ENCODE data around the gene KCNMA1.

DNA sequence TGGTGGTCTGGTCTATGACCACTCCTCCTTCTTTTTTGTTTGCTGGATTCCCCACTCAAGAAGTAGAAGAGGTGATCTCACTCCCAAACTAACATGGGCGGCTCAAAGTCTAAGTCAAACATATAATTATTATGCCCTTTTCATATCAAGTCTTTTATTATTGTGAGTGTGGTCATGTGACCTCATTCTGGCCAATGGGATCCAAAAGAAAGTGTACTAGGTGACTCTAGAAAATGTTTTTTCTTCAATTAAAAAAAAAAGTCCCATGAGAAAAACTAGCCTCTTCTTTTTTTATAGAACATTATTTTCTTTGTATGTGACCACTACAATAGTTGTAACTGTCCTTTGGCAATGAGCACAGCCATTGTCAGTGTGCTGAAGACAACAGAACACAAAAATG, 772.7 kb downstream of the KCNMA1 start:
- TF ChIP-seq, protein P1, sequence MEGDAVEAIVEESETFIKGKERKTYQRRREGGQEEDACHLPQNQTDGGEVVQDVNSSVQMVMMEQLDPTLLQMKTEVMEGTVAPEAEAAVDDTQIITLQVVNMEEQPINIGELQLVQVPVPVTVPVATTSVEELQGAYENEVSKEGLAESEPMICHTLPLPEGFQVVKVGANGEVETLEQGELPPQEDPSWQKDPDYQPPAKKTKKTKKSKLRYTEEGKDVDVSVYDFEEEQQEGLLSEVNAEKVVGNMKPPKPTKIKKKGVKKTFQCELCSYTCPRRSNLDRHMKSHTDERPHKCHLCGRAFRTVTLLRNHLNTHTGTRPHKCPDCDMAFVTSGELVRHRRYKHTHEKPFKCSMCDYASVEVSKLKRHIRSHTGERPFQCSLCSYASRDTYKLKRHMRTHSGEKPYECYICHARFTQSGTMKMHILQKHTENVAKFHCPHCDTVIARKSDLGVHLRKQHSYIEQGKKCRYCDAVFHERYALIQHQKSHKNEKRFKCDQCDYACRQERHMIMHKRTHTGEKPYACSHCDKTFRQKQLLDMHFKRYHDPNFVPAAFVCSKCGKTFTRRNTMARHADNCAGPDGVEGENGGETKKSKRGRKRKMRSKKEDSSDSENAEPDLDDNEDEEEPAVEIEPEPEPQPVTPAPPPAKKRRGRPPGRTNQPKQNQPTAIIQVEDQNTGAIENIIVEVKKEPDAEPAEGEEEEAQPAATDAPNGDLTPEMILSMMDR (IDR thresholded peaks at IDR 0.05): no peak
- TF ChIP-seq POLR2AphosphoS5 (IDR thresholded peaks at IDR 0.05): no peak
